ENCODE data around the gene ZNF410.
A peak's percentile ranks its signal among the peaks of the same experiment; 100 is the strongest.
"Not testable (repeated sequence)": the region's sequence is repeated elsewhere in the genome, so short reads cannot be mapped to it uniquely, and the experiment has no call there.

Gene ZNF410

DNA sequence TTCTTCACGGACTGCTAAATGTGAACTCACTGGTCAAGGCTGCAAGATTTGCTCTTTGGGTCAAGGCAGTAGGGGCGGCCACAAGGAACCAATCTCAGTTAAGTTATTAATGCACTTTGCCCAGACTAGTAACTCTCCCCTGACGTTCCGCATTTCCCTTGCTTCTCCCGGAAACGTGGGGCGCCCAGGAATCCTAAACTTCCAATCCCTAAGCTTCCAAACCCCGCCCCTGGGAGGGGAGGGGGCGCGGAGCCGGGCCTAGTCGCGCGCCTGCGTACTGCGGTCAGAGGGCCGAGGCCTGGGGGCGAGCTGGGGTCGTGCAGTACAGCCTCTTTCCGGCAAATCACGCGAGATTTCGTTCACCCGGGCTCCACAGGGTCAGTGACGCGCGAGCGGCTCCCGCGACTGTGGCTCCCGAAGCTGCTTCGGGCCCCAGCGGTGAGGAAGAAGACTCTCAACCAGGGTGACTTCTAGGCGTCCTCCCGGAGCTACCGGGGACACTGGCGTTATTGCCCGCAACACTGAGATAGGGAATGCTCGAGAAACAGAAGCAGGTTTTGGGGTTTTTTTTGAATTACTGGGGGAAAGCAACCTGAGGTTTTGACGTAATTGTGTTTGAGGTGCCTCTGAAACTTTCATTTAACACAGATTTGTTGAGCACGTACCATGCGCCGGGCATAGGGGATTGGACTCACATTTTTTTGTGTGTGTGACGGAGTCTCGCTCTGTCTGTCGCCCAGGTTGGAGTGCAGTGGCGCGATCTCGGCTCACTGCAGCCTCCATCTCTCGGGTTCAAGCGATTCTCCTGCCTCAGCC, 34.9 kb upstream of the ZNF410 start, which contains the start of gene PTGR2:
Gene PTGR2, plus strand, starts transcription at position 265 of the 816 bp plus-strand sequence. CDS start 7,032 bp downstream, outside the sequence.
- TF ChIP-seq, protein P1, sequence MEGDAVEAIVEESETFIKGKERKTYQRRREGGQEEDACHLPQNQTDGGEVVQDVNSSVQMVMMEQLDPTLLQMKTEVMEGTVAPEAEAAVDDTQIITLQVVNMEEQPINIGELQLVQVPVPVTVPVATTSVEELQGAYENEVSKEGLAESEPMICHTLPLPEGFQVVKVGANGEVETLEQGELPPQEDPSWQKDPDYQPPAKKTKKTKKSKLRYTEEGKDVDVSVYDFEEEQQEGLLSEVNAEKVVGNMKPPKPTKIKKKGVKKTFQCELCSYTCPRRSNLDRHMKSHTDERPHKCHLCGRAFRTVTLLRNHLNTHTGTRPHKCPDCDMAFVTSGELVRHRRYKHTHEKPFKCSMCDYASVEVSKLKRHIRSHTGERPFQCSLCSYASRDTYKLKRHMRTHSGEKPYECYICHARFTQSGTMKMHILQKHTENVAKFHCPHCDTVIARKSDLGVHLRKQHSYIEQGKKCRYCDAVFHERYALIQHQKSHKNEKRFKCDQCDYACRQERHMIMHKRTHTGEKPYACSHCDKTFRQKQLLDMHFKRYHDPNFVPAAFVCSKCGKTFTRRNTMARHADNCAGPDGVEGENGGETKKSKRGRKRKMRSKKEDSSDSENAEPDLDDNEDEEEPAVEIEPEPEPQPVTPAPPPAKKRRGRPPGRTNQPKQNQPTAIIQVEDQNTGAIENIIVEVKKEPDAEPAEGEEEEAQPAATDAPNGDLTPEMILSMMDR (conservative IDR thresholded peaks at IDR 0.05), result no peak
- peak within 1 kb of the TSS; percentile 89 for H3K27ac ChIP-seq

DNA sequence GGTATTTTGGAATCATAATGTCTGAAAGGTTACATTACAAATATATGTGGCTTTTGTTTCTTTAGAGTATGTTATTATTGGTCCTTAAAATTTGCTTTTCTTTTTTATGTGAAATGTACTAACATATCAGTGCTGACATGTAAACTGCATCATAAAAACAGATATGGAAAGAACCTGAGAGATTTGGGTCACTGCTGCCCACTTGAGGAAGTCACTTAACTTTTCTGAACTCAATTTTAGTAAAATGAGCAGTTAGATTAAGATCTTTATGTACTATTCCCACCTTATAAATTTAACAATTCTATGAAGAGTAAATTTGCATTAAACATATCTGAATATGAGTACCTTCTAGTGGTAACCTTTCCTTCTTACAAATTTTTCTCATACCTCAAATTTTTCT, 27.5 kb upstream of the ZNF410 start:
- H3K27ac ChIP-seq, result no peak overlapping the region
- TF ChIP-seq, protein P1 (conservative IDR thresholded peaks at IDR 0.05), result no peak

- H3K27ac ChIP-seq, result no peak overlapping the region
- TF ChIP-seq, protein P1 (conservative IDR thresholded peaks at IDR 0.05), result no peak
These were observed 25.6 kb upstream of the ZNF410 start for GRCh38 chr14:73861073-73861472.

- no peak overlapping the region for H3K27ac ChIP-seq
- TF ChIP-seq, protein P1 (conservative IDR thresholded peaks at IDR 0.05), result no peak
These were observed 24.2 kb upstream of the ZNF410 start for GRCh38 chr14:73862480-73862879.

DNA sequence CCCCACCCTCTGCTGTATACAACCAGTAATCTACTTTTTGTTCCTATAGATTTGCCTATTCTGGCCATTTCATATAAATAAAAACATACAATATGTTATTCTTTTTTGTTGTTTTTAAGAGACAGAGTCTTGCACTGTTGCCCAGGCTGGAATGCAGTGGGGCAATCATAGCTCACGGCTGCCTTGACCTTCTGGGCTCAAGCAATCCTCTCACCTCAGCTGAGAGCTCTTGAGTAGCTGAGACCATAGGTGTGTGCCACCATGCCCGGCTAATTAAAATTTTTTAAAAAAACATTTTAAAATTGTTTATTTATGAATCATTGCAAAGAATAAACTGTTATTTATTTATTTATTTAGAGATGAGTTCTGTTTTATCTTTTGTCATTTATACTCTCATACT, 23.4 kb upstream of the ZNF410 start:
- TF ChIP-seq, protein P1 (conservative IDR thresholded peaks at IDR 0.05), result no peak
- no peak overlapping the region for H3K27ac ChIP-seq

DNA sequence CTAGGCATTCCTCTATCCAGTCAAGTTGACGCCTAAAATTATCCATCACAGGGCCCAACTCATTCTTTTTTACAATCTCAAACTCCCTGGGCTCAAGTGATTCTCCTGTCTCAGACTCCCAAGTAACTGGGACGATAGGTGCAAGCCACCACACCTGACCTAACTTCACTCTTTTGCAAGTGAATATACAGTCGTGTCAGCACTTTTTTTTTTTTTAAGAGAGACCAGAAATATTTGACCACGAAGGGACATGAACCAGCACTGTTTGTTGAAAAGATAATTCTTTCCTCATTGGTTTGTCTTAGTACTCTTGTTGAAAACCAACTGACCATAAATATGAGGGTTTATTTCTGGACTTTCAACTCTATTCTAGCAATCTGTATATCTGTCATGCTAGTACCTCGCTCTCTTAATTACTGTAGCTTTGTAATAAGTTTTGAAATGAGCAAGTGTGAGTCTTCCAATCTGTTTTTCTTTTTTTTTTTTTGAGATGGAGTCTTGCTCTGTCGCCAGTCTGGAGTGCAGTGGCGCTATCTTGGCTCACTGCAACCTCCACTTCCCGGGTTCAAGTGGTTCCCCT, 21.0 kb upstream of the ZNF410 start:
- no peak overlapping the region for H3K27ac ChIP-seq
- TF ChIP-seq, protein P1 (conservative IDR thresholded peaks at IDR 0.05), result no peak

DNA sequence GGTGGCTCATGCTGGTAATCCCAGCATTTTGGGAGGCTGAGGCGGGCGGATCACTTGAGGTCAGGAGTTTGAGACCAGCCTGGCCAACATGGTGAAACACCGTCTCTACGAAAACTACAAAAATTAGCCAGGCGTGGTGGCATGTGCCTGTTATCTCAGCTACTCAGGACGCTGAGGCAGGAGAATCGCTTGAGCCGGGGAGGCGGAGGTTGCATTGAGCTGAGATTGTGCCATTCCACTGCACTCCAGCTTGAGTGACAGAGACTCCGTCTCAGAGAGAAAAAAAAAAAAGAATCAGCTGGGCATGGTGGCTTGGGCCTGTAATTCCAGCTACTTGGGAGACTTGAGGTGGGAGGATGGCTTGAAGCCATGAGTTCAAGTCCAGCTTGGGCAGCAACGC, 16.9 kb upstream of the ZNF410 start:
- H3K27ac ChIP-seq, result not testable (repeated sequence)
